ENCODE data around the gene EMC7. TPM values are rescaled to one million over a fixed set of nuclear protein-coding genes. Genes with fewer than 3 reads are reported as not detected.
A peak's percentile ranks its signal among the peaks of the same experiment; 100 is the strongest.

The EMC7 gene
- total and polyA plus RNA-seq, 2 of the 13 experiments (the other 11 are each of a cell fraction or from before 2014, with no cell fraction given), result 46.8 to 113 TPM

DNA sequence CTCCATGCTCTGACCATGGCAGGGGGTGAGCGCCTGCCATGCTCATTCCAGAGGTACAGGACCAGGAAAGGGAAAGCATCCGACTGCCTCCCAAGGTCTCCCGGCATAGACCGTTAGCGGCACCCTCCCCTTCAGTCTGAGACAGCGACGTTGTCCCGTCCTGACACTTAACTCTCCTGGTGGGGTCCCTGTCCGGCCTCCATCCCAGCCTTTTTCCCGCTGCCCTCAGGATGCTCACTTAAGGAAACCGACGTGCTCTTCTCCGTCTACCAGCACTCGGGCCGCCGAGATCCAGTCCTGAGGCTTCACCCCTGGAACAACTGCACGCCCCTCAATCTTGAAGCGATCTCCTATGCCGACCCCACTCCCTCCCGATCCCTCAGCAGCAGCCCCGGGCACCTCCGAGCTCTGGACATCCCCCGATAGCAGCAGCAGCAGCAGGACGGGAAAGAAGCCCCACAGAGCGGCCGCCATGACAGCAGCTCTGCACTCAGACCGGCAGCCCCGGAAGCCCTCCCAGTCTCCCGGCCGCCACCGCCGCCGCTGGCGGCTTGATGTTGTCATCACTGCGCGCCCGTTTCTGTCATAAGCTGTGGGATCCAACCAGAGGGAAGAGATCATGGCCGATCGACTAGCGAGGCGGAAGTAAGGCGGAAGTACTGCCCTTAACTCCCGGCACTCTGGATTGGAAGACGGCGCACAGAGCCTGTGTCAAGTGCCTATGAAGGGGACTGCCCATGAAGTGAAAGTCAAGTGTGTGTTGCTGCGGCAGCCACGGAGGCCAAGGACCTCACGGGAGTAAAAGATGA is at the start of gene EMC7, which contains the start of gene PGBD4 (continued):
- TF ChIP-seq, protein P1, sequence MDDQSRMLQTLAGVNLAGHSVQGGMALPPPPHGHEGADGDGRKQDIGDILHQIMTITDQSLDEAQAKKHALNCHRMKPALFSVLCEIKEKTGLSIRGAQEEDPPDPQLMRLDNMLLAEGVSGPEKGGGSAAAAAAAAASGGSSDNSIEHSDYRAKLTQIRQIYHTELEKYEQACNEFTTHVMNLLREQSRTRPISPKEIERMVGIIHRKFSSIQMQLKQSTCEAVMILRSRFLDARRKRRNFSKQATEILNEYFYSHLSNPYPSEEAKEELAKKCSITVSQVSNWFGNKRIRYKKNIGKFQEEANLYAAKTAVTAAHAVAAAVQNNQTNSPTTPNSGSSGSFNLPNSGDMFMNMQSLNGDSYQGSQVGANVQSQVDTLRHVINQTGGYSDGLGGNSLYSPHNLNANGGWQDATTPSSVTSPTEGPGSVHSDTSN (CRISPR knock-in tag; IDR thresholded peaks at IDR 0.05; ENCODE audit: borderline replicate concordance), result no peak
- TF ChIP-seq, protein P2, sequence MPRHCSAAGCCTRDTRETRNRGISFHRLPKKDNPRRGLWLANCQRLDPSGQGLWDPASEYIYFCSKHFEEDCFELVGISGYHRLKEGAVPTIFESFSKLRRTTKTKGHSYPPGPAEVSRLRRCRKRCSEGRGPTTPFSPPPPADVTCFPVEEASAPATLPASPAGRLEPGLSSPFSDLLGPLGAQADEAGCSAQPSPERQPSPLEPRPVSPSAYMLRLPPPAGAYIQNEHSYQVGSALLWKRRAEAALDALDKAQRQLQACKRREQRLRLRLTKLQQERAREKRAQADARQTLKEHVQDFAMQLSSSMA (CRISPR knock-in tag; IDR thresholded peaks at IDR 0.05), result no peak
- no peak for TF ChIP-seq ISL2 (CRISPR knock-in tag; IDR thresholded peaks at IDR 0.05)
- TF ChIP-seq ZNF607 (CRISPR knock-in tag; IDR thresholded peaks at IDR 0.05; ENCODE audit: borderline replicate concordance), result no peak
- TF ChIP-seq ELF3 (CRISPR knock-in tag; IDR thresholded peaks at IDR 0.05), result peak; percentile 97
- TF ChIP-seq RBM39 (IDR thresholded peaks at IDR 0.05; ENCODE audit: low read depth, low read length, poor library complexity, severe bottlenecking), result no peak
- 0 out of 2 replicates have a peak, but pooled peaks have one; percentile 55 for TF ChIP-seq ZNF747 (CRISPR knock-in tag; IDR thresholded peaks at IDR 0.05; ENCODE audit: borderline replicate concordance)
- TF ChIP-seq ESRRA (CRISPR knock-in tag; IDR thresholded peaks at IDR 0.05; ENCODE audit: low read depth), result no peak
- TF ChIP-seq NKX3-1 (CRISPR knock-in tag; IDR thresholded peaks at IDR 0.05), result no peak; the same call in 1 of the 2 replicates
- TF ChIP-seq TRIM24 (CRISPR knock-in tag; IDR thresholded peaks at IDR 0.05), result no peak
- peak; percentile 18; the same call in 1 of the 2 replicates for TF ChIP-seq GTF2F1 (IDR thresholded peaks at IDR 0.05; ENCODE audit: low read length)
- TF ChIP-seq, protein P3, sequence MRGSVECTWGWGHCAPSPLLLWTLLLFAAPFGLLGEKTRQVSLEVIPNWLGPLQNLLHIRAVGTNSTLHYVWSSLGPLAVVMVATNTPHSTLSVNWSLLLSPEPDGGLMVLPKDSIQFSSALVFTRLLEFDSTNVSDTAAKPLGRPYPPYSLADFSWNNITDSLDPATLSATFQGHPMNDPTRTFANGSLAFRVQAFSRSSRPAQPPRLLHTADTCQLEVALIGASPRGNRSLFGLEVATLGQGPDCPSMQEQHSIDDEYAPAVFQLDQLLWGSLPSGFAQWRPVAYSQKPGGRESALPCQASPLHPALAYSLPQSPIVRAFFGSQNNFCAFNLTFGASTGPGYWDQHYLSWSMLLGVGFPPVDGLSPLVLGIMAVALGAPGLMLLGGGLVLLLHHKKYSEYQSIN (CRISPR knock-in tag; IDR thresholded peaks at IDR 0.05; ENCODE audit: borderline replicate concordance), result no peak
- TF ChIP-seq, protein P4, sequence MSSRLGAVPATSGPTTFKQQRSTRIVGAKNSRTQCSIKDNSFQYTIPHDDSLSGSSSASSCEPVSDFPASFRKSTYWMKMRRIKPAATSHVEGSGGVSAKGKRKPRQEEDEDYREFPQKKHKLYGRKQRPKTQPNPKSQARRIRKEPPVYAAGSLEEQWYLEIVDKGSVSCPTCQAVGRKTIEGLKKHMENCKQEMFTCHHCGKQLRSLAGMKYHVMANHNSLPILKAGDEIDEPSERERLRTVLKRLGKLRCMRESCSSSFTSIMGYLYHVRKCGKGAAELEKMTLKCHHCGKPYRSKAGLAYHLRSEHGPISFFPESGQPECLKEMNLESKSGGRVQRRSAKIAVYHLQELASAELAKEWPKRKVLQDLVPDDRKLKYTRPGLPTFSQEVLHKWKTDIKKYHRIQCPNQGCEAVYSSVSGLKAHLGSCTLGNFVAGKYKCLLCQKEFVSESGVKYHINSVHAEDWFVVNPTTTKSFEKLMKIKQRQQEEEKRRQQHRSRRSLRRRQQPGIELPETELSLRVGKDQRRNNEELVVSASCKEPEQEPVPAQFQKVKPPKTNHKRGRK (CRISPR knock-in tag; IDR thresholded peaks at IDR 0.05), result no peak
- TF ChIP-seq, protein P5, sequence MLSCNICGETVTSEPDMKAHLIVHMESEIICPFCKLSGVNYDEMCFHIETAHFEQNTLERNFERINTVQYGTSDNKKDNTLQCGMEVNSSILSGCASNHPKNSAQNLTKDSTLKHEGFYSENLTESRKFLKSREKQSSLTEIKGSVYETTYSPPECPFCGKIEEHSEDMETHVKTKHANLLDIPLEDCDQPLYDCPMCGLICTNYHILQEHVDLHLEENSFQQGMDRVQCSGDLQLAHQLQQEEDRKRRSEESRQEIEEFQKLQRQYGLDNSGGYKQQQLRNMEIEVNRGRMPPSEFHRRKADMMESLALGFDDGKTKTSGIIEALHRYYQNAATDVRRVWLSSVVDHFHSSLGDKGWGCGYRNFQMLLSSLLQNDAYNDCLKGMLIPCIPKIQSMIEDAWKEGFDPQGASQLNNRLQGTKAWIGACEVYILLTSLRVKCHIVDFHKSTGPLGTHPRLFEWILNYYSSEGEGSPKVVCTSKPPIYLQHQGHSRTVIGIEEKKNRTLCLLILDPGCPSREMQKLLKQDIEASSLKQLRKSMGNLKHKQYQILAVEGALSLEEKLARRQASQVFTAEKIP (CRISPR knock-in tag; IDR thresholded peaks at IDR 0.05; ENCODE audit: borderline replicate concordance), result no peak
- no peak for TF ChIP-seq ZNF20 (CRISPR knock-in tag; IDR thresholded peaks at IDR 0.05)
- TF ChIP-seq ZNF569 (CRISPR knock-in tag; IDR thresholded peaks at IDR 0.05; ENCODE audit: borderline replicate concordance), result no peak
- peak; percentile 54 for TF ChIP-seq TAF15 (IDR thresholded peaks at IDR 0.05; ENCODE audit: low read depth, low read length, poor library complexity, severe bottlenecking)
- no peak for TF ChIP-seq NFIB (CRISPR knock-in tag; IDR thresholded peaks at IDR 0.05; ENCODE audit: borderline replicate concordance)
- no peak for TF ChIP-seq GZF1 (CRISPR knock-in tag; IDR thresholded peaks at IDR 0.05)
- TF ChIP-seq, protein P6, sequence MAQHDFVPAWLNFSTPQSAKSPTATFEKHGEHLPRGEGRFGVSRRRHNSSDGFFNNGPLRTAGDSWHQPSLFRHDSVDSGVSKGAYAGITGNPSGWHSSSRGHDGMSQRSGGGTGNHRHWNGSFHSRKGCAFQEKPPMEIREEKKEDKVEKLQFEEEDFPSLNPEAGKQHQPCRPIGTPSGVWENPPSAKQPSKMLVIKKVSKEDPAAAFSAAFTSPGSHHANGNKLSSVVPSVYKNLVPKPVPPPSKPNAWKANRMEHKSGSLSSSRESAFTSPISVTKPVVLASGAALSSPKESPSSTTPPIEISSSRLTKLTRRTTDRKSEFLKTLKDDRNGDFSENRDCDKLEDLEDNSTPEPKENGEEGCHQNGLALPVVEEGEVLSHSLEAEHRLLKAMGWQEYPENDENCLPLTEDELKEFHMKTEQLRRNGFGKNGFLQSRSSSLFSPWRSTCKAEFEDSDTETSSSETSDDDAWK (CRISPR knock-in tag; IDR thresholded peaks at IDR 0.05), result no peak
- TF ChIP-seq TBX2 (CRISPR knock-in tag; IDR thresholded peaks at IDR 0.05; ENCODE audit: borderline replicate concordance), result peak; percentile 37; the same call in 1 of the 2 replicates

Data from HepG2 (cell line).